Superior temporal gyrus (tissue), 1 donor: ENCODE results near the gene MYO1D.
"Not testable (repeated sequence)": the region's sequence is repeated elsewhere in the genome, so short reads cannot be mapped to it uniquely, and the experiment has no call there.

Source experiments
- DNase-seq: peaks from one replicate; pipeline ENCODE4 v3.0.0-alpha.2; 2016; ENCODE audit errors: extremely low spot score

The MYO1D gene

GRCh38 chr17:32774695-32775084, 102.2 kb downstream of the MYO1D start:
- no peak for DNase-seq

GRCh38 chr17:32773856-32774694, 102.8 kb downstream of the MYO1D start:
- no peak for DNase-seq

- no peak for DNase-seq
These were observed 104.4 kb downstream of the MYO1D start for GRCh38 chr17:32772453-32773025.

GRCh38 chr17:32771396-32771795, 105.5 kb downstream of the MYO1D start:
- DNase-seq, result no peak

GRCh38 chr17:32769846-32770245, 107.1 kb downstream of the MYO1D start:
- peak; percentile 40 for DNase-seq

- no peak for DNase-seq
These were observed 113.0 kb downstream of the MYO1D start for GRCh38 chr17:32763855-32764439.

GRCh38 chr17:32759476-32759875, 117.4 kb downstream of the MYO1D start:
- DNase-seq, result no peak

GRCh38 chr17:32757963-32758362, 119.0 kb downstream of the MYO1D start:
- DNase-seq, result no peak

GRCh38 chr17:32756696-32757095, 120.2 kb downstream of the MYO1D start:
- no peak for DNase-seq

- DNase-seq, result peak; percentile 98
These were observed 121.7 kb downstream of the MYO1D start for GRCh38 chr17:32755045-32755805.

GRCh38 chr17:32752934-32753333, 124.0 kb downstream of the MYO1D start:
- DNase-seq, result no peak

- DNase-seq, result no peak
These were observed 129.1 kb downstream of the MYO1D start for GRCh38 chr17:32747856-32748255.

- no peak for DNase-seq
These were observed 130.2 kb downstream of the MYO1D start for GRCh38 chr17:32746698-32747097.

GRCh38 chr17:32746280-32746679, 130.6 kb downstream of the MYO1D start:
- DNase-seq, result no peak

- DNase-seq, result peak; percentile 49
These were observed 134.0 kb downstream of the MYO1D start for GRCh38 chr17:32742681-32743538.

GRCh38 chr17:32741381-32741780, 135.5 kb downstream of the MYO1D start:
- no peak for DNase-seq

GRCh38 chr17:32739722-32740121, 137.2 kb downstream of the MYO1D start:
- no peak for DNase-seq

GRCh38 chr17:32739151-32739550, 137.8 kb downstream of the MYO1D start:
- DNase-seq, result not testable (repeated sequence)

- DNase-seq, result no peak
These were observed 143.5 kb downstream of the MYO1D start for GRCh38 chr17:32733401-32733800.

- no peak for DNase-seq
These were observed 144.0 kb downstream of the MYO1D start for GRCh38 chr17:32732900-32733299.

- no peak for DNase-seq
These were observed 144.7 kb downstream of the MYO1D start for GRCh38 chr17:32732296-32732642.
